ENCODE data around the gene MAL. TPM values are rescaled to one million over a fixed set of nuclear protein-coding genes. Genes with fewer than 3 reads are reported as not detected.

Gene MAL
- total RNA-seq, 1 donor from 2014 or later = not detected

GRCh38 chr2:95059656-95060370 lies 34.3 kb downstream of the MAL start:
- intact Hi-C loops (cut with DNase I) = no loop called here
- Histone ChIP-seq H3K27ac (no peak overlapping the region), H3K4me3 (no peak overlapping the region), H3K27me3 (no peaks in the 10 kb centered on the region), H3K9me3 (no peaks in the 10 kb centered on the region), H3K4me1 (no peaks in the 10 kb centered on the region), H3K36me3 (no peaks in the 10 kb centered on the region)
- peak in 1 of 2 donors; percentile 54 for DNase-seq (ENCODE audit: low spot score in 2 of 2)
- TF ChIP-seq, protein P1, sequence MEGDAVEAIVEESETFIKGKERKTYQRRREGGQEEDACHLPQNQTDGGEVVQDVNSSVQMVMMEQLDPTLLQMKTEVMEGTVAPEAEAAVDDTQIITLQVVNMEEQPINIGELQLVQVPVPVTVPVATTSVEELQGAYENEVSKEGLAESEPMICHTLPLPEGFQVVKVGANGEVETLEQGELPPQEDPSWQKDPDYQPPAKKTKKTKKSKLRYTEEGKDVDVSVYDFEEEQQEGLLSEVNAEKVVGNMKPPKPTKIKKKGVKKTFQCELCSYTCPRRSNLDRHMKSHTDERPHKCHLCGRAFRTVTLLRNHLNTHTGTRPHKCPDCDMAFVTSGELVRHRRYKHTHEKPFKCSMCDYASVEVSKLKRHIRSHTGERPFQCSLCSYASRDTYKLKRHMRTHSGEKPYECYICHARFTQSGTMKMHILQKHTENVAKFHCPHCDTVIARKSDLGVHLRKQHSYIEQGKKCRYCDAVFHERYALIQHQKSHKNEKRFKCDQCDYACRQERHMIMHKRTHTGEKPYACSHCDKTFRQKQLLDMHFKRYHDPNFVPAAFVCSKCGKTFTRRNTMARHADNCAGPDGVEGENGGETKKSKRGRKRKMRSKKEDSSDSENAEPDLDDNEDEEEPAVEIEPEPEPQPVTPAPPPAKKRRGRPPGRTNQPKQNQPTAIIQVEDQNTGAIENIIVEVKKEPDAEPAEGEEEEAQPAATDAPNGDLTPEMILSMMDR (IDR thresholded peaks at IDR 0.05) = no peak

DNA sequence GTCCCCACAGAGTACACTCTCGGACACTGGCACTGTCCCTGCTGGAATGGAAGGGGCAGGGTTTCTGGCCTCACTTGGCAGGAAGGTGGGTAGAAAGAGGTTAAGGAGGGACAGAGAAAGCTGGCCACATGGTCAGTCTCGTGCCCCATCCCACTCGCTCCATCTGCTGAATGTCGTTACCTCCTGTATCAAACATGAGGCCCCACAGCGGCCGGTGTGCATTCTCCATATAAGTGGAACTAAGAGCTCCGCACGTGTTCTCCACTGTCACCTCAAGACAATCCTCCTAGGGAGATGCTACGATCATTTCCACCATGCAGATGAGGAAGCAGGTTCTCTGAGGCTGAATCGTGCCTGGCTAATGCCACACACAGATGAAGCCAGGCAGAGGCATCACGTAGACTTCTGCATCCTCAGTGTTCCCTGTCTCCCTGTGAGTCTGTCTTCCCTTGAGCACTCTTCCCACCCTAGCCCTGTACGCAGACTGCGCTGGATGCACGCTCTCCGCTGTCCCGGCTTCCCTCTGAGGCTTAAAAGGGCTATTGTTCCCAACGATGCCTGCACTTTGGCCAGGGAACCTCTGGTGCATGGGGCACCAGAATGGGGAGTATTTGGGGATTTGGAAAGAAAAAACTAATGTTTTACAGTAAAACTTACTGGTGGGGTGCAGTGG lies 35.1 kb downstream of the MAL start:
- intact Hi-C loops (cut with DNase I) = no loop called here
- Histone ChIP-seq H3K4me1 (no peaks in the 10 kb centered on the region), H3K27me3 (no peaks in the 10 kb centered on the region), H3K4me3 (no peak overlapping the region), H3K9me3 (no peaks in the 10 kb centered on the region), H3K27ac (no peak overlapping the region), H3K36me3 (no peaks in the 10 kb centered on the region)
- TF ChIP-seq, protein P1 (IDR thresholded peaks at IDR 0.05) = no peak
- DNase-seq (ENCODE audit: low spot score in 2 of 2) = peak in 1 of 2 donors; percentile 31

DNA sequence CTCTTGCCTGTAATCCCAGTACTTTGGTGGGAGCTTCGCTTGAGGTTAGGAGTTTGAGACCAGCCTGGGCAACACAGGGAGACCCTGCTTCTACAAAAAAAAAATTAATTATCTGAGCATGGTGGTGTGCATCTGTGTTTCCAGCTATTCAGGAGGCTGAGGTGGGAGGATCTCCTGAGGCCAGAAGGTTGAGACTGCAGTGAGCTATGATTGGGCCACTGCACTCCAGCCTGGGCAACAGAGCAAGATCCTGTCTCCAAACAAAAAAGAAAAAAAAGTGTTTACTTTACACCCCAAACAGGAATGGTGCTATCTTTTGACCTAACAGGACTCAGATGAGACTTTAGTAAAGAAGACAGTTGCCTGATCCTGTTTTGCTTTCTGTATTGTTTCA lies 35.6 kb downstream of the MAL start:
- Histone ChIP-seq H3K4me1 (no peaks in the 10 kb centered on the region), H3K27me3 (no peaks in the 10 kb centered on the region), H3K9me3 (no peaks in the 10 kb centered on the region), H3K36me3 (no peaks in the 10 kb centered on the region), H3K4me3 (no peak overlapping the region), H3K27ac (no peak overlapping the region)
- peak in 1 of 2 donors; percentile 21 for DNase-seq (ENCODE audit: low spot score in 2 of 2)
- intact Hi-C loops (cut with DNase I) = no loop called here
- TF ChIP-seq, protein P1 (IDR thresholded peaks at IDR 0.05) = no peak

DNA sequence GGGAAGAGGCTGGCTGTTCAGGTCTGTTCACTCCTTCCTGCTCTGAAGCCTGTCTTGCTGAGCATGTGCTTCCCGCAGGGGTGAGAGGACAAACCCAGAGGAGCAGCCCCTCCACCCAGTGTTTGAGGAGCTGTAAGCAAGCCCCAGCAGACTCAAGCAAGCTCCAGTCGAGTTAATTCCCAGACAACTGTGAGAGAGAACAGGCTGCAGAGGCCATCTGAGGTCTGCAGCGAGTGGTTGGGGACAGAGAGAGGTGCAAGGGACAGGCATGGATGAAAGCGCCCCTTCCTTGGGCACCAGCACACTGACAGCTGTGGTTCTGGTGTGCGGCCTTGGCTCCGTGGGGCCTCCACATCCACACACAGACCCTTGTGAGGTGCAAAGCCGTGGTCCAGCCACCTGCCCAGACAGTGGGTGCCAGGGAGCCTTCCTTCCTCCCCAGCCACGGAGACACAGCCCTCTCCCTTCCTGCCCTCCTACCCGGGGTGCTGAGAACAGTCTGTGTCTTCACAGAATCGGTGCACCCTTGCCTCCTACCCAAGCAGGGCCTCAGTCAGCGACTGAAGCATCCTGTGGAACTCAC lies 36.2 kb downstream of the MAL start:
- DNase-seq (ENCODE audit: low spot score in 2 of 2) = peak in 1 of 2 donors; percentile 40
- intact Hi-C loops (cut with DNase I) = no loop called here
- TF ChIP-seq, protein P1 (IDR thresholded peaks at IDR 0.05) = no peak
- Histone ChIP-seq H3K36me3 (no peaks in the 10 kb centered on the region), H3K27me3 (no peaks in the 10 kb centered on the region), H3K4me3 (no peak overlapping the region), H3K27ac (no peak overlapping the region), H3K4me1 (no peaks in the 10 kb centered on the region), H3K9me3 (no peaks in the 10 kb centered on the region)

DNA sequence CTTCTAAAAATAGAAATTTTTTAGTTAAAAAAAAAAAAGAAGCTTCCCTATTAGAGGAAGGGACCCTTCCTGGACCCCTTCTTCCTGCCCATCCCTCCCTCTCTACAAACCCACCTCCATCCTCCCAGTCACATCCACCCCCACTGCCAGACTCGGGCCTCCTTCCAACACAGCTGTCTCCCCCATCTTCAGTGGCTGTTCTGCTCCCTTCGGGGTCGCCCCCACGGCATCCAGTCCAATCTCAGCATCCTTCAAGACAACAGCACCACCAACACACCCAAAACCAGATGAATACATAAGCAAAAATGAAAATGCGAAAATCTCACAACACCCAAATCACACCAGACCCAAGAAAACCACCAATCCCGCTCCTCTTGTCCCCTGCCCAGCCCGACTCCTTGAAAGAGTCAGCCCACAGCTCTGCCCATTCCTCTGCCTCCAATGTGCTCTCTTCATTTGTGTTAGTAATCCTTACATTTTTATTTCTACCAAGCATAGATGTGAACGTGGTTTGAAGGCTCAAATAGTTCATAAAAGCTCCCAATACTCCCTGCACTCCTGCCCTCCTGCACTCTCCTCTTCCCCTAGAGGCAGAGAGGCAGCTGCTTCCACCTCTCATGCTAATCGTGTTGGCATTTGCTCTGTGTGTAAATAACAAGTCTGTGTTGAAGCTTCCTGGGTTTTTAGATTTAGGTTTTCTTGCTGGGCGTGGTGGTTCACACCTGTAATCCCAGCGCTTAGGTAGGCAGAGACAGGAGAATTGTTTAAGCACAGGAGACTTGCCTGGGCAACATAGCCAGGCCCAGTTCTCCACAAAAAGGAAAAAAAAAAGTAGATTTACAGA lies 37.0 kb downstream of the MAL start:
- no peaks in the 10 kb centered on the region for H3K4me1 ChIP-seq
- peak in 1 of 2 donors; percentile 33 for DNase-seq (ENCODE audit: low spot score in 2 of 2)
- no peak overlapping the region for H3K27ac ChIP-seq

More for the DNA sequence above, 37.0 kb downstream of the MAL start:
- Histone ChIP-seq H3K9me3 (no peaks in the 10 kb centered on the region), H3K36me3 (no peaks in the 10 kb centered on the region), H3K27me3 (no peaks in the 10 kb centered on the region), H3K4me3 (no peak overlapping the region)
- TF ChIP-seq, protein P1 (IDR thresholded peaks at IDR 0.05) = no peak
- intact Hi-C loops (cut with DNase I) = no loop called here
